Hepatic stellate cell (primary cell): ENCODE data around the gene ASMTL.
A peak's percentile ranks its signal among the peaks of the same experiment; 100 is the strongest.
"Not testable (repeated sequence)": the region's sequence is repeated elsewhere in the genome, so short reads cannot be mapped to it uniquely, and the experiment has no call there.

ENCODE experiments used
- DNase-seq: peaks from one replicate; pipeline ENCODE4 v3.0.0; 2011; ENCODE audit warnings: low spot score

The ASMTL gene

GRCh38 chrX:1482530-1482928 is 29.8 kb upstream of the ASMTL start:
- not testable (repeated sequence) for DNase-seq

DNA sequence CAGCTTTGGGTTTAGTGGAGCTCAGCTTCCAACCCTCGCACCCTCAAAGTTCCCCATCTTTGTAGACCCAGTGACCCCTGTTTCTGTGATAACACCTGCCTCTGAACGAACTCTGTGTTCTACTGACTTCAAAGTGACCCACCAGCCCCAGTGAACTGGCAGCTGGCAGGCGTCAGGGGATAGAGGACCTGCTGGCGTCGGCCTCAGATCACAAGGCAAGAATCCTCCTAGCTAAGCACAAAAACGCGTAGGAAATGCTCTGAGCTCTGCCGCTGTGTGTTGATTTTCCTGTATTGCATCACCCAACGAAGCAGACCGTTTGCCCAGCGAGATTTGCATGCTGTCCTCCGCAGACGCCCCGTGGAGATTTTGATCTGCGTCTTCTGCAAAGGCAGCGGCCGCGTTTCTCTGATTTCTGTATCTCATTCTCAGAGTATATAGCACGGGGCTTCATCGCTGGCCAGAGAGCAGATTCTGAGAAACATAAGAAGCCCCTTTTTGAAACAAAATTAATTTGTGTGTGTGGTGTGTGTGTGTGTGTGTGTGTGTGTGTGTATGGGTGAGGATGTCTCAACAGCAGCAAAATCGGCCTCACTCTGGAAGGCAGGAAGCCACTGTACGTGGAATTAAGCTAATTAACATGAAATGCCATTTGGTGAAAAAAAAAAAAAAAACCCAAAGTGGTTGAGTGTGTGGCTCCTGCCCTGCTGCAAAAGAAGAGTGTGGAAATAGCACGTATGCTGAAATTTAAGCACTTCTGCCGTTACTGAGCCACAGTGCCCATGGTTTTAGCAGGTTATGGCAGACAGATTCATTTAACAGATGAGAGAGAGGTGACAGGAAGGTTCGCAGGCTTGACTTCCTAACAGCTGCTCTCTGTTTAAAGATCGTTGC is 29.2 kb upstream of the ASMTL start:
- DNase-seq = peak; percentile 47

GRCh38 chrX:1480082-1480785 is 27.5 kb upstream of the ASMTL start:
- DNase-seq = no peak

DNA sequence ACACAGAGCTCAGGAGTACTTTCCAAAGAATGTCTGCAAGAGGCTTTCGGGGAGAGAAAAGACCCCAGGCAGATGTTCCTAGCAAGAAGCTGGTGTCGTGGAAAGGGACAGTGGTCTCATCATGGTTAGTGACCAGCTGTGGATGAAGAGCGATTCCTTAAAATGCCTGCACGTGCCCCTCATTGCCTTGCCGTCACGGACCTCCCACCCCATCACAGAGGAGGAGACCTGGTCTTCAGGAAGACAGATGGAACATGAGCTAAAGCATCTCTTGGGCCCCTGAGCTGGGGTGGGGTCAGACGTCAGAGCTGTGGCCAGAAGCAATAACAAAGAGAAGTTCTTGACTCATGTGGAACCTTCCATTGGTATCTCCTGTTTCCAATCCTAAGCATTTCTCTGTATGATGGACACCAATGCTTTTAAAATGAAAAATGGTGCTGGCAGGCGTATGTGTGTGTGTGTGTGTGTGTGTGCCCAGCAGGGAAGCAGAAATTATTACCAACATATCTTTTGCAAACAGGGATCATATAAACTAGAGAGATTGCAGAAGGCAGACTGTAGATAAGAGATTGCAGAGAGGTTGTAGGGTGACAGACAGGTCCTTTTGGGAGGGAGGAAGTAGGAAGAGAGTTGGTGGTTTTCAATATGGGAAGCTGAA is 25.2 kb upstream of the ASMTL start:
- no peak for DNase-seq

DNA sequence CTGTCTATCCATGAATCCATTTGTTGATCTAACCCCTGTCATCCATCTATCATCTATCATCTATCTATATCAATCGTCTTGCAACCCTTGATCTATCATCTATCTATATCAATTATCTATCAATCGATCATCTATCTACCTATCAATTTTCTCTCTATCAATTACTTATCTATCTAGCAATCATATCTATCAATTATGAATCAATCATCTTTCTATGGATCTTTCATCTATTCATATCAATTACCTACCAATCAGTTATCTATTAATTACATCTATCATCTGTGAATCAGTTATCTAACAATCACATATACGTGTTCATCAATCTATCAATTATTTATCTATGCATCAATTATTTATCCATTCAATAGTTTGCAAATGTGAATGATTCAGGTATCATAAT is 24.5 kb upstream of the ASMTL start:
- no peak for DNase-seq

- no peak for DNase-seq
Measured at GRCh38 chrX:1476682-1477081, 24.0 kb upstream of the ASMTL start.

GRCh38 chrX:1475881-1476280 is 23.2 kb upstream of the ASMTL start:
- no peak for DNase-seq

DNA sequence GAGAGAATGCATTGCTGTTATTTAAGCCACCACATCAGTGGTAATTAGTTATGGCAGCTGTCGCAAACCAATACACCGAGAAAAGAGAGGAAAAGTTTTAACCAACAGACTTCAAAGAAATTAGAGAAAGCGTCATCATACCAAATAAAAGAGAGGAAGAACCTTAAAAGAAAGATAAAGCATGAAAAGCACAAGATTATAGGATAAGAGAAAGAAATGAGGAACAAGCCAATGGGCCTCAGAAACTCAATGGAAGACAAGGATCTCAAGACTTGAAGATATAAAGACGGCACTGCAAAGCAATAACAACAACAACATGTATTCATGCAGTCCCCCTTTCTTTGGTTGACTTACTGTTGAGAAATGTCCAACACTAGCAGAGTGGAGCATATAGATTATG is 22.8 kb upstream of the ASMTL start:
- DNase-seq = no peak

DNA sequence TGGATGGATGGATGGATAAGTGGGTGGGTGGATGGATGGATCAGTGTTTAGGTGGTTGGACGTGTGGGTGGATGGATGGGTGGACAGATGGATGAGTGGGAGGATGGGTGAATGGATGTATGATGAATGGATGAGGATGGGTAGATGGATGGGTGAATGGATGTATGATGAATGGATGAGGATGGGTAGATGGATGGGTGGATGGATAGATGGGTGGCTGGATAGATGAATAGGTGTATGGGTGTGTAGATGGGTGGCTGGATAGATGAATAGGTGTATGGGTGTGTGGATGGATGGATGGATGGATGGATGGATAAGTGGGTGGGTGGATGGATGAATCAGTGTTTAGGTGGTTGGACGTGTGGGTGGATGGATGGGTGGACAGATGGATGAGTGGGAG is 21.9 kb upstream of the ASMTL start:
- not testable (repeated sequence) for DNase-seq

- DNase-seq = no peak
Measured at GRCh38 chrX:1472975-1473374, 20.3 kb upstream of the ASMTL start.

GRCh38 chrX:1468250-1468772 is 15.6 kb upstream of the ASMTL start:
- DNase-seq = no peak

DNA sequence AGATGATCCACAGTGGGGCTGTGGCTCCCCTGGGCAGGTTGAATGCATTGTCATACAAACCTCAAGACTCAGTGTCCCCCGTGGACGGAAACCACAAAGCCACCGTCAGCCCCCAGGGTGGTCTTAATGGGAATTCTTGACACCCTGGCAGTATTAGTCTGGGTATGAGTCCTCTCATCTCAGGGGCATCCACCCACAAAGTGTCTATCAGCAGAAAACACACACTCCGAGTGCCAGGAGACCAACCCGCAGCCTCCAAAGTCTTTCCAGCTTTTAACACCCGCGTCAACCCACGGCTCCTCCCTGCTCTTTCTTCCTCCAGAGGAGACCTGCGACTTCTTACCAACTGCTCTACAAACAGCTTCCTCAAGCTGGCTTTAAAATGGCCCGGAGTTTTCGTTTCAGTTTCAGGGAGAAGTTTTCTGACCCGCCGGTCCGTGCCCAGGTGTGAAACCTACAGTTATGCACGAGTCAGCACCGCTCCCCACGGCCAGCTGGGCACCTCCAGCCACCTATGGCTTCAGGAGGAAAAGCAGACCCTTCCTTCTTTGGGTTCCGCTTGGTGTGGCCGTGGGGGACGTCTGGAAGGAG is 14.4 kb upstream of the ASMTL start:
- no peak for DNase-seq

GRCh38 chrX:1466232-1466661 is 13.5 kb upstream of the ASMTL start:
- DNase-seq = no peak

- no peak for DNase-seq
Measured at GRCh38 chrX:1465286-1466231, 12.8 kb upstream of the ASMTL start.

DNA sequence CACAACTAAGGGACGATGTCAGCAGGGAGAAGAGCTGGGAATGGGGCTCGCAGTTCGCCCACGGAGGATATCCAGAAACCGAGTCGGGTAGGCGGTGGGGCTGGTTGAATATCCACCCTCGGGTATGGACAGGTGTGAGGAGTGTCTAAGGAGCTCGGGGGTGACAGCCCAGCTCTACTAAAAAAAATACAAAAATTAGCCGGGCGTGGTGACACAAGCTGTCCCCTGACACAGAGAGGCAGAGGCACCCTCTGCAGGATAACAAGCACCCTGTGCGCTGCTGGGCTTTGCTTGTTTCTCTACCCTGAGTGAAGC is 12.2 kb upstream of the ASMTL start:
- DNase-seq = no peak

DNA sequence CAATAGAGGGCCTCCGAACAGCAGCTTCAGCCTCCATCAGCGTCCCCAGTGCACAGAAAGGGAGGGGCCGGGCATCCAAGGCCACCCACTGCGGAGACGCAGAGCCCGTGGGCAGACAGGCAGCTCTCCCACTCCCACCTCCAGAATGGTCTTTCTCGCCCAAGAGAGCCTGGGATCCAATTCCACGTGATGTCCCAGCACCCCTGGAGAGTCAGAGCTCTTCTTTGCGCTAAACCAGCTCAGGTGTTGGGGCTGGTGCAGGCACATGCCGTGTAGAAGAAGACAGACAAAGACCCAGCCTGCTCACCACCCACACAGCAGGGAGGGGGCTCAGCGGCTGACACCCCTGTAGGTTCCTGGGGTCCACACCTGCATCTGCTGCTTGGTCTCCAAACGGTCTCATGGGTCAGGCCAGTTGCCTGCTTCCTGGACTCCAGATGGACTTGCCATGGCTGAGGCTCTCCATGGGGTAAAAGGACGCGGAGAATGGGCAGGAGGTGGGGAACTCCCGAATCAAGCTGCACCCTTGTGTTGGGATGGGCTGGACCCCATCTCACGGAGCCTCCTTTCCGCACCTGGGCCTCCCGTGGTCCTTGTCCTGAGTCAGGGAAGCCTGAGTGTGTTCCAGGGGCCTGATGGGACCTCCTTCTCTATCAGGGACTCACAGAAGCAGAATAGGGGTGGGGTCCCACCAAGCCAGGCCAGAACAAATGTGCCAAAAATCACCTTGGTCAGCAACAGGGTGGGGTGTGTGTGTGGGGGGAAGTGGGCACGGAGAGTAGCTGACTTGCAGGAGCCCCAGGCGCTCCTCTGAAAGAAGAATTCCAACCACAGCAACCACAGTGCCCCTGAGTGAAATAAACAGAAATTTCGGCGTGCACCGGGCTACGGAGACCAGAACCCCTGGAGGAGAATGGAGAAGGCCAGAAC is 11.6 kb upstream of the ASMTL start:
- no peak for DNase-seq

DNA sequence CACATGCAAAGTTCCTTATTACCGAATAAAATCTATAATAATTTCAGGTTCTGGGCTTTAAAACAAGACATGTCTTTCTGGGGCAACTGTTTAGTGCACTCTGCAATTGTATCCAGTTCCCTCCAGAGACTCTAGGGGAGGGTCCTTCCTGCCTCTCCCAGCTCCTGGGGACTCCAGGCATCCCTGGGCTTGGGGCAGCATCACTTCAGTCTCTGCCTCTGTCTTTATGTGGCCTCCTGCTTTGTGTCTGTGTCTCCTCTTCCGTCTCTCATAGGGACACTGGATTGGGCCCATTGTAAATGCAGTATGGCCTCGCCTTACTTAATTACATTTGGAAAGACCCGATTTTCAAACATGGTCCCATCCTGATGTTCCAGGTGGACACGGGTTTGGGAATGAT is 10.9 kb upstream of the ASMTL start:
- DNase-seq = no peak

DNA sequence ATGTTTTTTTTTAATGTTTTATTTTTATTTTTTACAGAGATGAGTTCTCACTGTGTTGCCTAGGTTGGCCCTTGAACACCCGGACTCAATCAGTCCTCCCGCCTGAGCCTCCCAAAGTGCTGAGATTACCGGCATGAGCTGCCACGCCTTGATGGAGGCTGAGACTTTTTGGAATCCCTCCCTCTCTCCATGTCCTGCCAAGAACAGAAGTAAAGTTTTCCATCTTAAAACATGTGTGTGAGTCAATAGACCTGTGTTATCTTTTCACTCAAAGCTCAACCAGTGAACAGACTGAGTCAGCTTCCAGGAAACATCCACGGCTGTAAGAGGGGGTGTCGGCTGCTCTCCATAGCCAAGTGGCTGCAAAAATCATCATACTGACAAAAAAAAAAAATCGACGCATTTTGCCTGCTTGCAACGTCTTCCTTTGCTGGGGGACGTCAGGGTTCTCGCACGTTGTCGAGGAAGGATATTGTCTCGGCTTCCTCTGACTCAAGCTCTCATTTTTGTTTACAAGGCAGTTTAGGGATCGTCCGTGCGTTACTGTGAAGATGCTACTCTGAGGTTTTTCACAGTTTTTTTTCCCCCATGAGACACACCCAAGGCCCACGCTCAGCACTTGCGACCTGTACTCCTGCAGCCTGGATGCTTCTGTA is 10.0 kb upstream of the ASMTL start:
- DNase-seq = peak; percentile 67

DNA sequence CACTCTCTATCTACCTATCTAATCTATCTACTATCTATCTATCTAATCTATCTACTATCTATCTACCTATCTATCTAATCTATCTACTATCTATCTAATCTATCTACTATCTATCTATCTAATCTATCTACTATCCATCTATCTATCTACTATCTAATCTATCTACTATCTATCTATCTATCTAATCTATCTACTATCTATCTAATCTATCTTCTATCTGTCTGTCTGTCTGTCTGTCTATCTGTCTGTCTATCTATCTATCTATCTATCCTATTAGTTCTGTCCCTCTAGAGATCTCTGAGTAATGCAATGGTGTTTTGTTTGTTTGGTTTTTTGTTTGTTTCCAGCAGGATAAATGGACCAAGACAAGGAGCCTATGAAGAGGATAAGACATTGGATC is 9.4 kb upstream of the ASMTL start:
- DNase-seq = no peak

DNA sequence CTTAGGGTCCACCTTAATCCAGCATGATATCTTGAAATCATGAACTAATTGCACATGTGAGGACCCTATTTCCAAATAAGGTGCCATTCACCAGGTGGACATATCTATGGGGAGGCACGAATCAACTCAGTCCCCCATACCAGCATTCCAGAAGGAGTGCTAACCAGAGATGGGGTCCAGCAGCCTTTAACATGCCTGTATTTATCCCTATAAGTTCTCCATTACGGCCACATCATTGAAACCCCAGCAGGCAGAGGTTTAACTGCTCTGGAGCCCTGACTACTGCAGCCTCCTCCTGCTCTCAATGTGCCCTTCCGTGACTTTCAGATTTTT is 3.2 kb upstream of the ASMTL start:
- no peak for DNase-seq
